ENCODE data around the gene AGPS.

DNA sequence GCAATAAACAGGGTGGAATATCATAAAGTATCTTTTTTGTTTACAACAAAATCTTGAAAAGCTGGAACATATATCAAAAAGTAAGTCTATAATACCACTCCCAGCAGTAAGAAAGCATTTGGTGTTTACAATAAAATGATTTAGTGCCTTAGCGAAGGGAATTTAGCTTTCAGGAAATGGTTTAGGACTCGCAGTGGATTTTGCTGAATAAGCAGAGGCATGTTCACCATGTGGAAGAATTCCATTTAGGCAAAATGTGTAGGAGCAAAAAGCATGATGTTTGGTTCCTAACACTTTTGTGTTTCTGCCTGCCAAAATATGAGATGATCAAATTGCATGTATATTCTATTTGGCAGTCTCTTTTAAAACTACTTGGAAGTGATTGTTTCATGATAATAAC is 163.6 kb downstream of the AGPS start:
- TF ChIP-seq, protein P1, sequence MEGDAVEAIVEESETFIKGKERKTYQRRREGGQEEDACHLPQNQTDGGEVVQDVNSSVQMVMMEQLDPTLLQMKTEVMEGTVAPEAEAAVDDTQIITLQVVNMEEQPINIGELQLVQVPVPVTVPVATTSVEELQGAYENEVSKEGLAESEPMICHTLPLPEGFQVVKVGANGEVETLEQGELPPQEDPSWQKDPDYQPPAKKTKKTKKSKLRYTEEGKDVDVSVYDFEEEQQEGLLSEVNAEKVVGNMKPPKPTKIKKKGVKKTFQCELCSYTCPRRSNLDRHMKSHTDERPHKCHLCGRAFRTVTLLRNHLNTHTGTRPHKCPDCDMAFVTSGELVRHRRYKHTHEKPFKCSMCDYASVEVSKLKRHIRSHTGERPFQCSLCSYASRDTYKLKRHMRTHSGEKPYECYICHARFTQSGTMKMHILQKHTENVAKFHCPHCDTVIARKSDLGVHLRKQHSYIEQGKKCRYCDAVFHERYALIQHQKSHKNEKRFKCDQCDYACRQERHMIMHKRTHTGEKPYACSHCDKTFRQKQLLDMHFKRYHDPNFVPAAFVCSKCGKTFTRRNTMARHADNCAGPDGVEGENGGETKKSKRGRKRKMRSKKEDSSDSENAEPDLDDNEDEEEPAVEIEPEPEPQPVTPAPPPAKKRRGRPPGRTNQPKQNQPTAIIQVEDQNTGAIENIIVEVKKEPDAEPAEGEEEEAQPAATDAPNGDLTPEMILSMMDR (IDR thresholded peaks at IDR 0.05; ENCODE audit: borderline replicate concordance, extremely low read depth, low read length, poor library complexity, severe bottlenecking), result no peak
- TF ChIP-seq EZH2 (IDR thresholded peaks at IDR 0.05; ENCODE audit: borderline replicate concordance, low read depth, low read length, severe bottlenecking), result no peak

Measured in DND-41 (cell line).